Measurements from ENCODE around the gene FAM180A. TPM values are rescaled to one million over a fixed set of nuclear protein-coding genes. Genes with fewer than 3 reads are reported as not detected.
"Not testable (repeated sequence)": the region's sequence is repeated elsewhere in the genome, so short reads cannot be mapped to it uniquely, and the experiment has no call there.

Gene FAM180A
- not detected in 2 replicates for total RNA-seq (2014; rRNA removed; shearing (Covaris generic))

- in situ Hi-C loops (cut with HindIII; ENCODE audit: low sequenced_read_pairs), result no loop called here
Measured at GRCh38 chr7:135748770-135749169, at the start of gene FAM180A. Gene FAM180A, minus strand, starts transcription at chr7:135748813. Its CDS starts 233 bp downstream, at chr7:135748580.

GRCh38 chr7:135798095-135798494 lies 49.5 kb upstream of the FAM180A start:
- no peak for DNase-seq (ENCODE audit: low spot score)

More at GRCh38 chr7:135748770-135749169, at the start of gene FAM180A:
- DNase-seq (ENCODE audit: low spot score), result no peak

GRCh38 chr7:135795846-135796570 lies 47.4 kb upstream of the FAM180A start:
- no peak for DNase-seq (ENCODE audit: low spot score)
- in situ Hi-C loops (cut with HindIII; ENCODE audit: low sequenced_read_pairs), result no loop called here

More at GRCh38 chr7:135798095-135798494, 49.5 kb upstream of the FAM180A start:
- in situ Hi-C loops (cut with HindIII; ENCODE audit: low sequenced_read_pairs), result no loop called here

DNA sequence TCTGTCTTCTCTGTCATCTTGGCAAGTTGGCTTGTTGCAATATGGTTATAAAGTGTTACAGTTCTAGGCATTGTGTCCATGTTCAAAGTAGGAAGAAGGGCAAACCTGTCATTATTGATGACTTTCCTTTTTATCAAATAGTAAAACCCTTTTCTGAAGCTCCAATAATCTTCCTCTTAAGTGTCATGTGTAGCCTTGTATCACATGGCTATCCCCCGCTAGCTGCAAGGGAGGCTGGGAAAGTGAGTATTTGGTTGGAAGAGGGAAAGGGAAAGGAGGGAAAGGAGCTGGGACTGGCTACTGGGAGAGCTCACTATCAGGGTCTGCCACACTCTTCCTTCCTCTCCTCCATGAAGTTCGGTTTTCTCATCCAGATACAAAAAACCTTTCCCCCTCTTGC lies 45.2 kb upstream of the FAM180A start:
- DNase-seq (ENCODE audit: low spot score), result no peak
- in situ Hi-C loops (cut with HindIII; ENCODE audit: low sequenced_read_pairs), result no loop called here

GRCh38 chr7:135792866-135793265 lies 44.3 kb upstream of the FAM180A start:
- in situ Hi-C loops (cut with HindIII; ENCODE audit: low sequenced_read_pairs), result no loop called here

GRCh38 chr7:135792363-135792668 lies 43.7 kb upstream of the FAM180A start:
- in situ Hi-C loops (cut with HindIII; ENCODE audit: low sequenced_read_pairs), result no loop called here
- no peak for DNase-seq (ENCODE audit: low spot score)

More at GRCh38 chr7:135792866-135793265, 44.3 kb upstream of the FAM180A start:
- DNase-seq (ENCODE audit: low spot score), result no peak

GRCh38 chr7:135791543-135792362 lies 43.1 kb upstream of the FAM180A start:
- no peak for DNase-seq (ENCODE audit: low spot score)
- in situ Hi-C loops (cut with HindIII; ENCODE audit: low sequenced_read_pairs), result no loop called here

DNA sequence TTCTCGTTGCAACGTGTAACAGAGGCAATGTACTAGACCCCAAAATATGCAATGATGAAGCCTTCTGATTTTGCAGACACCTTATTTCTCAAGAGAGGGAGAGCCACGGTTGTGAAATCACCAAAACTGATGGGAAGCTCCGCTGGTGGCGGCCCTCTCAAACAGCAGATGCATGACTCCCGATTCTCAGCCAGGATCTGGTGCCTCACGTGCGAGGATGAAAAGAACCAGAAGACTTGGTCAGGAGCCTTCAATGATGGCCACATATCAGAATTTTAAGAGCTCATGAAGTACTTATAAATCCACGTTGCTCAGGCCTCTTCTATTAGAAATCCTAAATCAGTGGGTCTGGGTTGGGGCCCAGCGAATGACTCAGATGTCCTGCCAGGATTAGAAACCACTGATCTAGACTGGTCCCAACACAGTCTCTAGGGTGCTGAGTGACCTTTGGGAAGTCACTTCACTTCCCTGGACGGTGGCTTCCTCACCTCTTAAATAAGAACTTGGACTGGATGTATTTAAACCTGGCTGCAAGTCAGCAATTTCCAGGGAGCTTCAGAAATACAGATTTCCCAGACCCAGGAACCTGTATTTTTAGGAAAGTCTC lies 41.9 kb upstream of the FAM180A start:
- in situ Hi-C loops (cut with HindIII; ENCODE audit: low sequenced_read_pairs), result no loop called here
- DNase-seq (ENCODE audit: low spot score), result no peak

GRCh38 chr7:135789956-135790355 lies 41.3 kb upstream of the FAM180A start:
- in situ Hi-C loops (cut with HindIII; ENCODE audit: low sequenced_read_pairs), result no loop called here
- no peak for DNase-seq (ENCODE audit: low spot score)

- DNase-seq (ENCODE audit: low spot score), result no peak
- in situ Hi-C loops (cut with HindIII; ENCODE audit: low sequenced_read_pairs), result no loop called here
Measured at GRCh38 chr7:135789431-135789830, 40.8 kb upstream of the FAM180A start.

GRCh38 chr7:135786911-135787310 lies 38.3 kb upstream of the FAM180A start:
- in situ Hi-C loops (cut with HindIII; ENCODE audit: low sequenced_read_pairs), result no loop called here
- DNase-seq (ENCODE audit: low spot score), result no peak

DNA sequence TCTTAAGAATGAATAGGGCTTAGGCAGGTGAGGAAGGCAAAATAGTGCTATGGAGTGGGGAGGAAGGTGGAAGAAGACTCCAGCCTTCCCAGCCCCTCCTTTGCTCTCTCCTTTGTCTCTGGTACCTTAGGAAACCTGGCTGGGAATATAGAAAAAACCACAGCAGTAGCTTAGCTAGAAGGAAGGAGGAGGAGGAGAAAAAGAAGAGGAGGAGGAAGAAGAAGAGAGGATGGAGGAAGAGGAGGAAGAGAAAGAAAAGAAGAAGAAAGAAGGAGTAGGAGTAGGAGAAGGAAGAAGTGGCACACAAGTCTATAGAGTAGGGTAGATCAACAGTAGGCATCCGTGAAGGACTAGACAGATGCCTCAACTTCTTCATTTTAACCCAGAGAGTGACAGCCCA lies 36.5 kb upstream of the FAM180A start:
- no peak for DNase-seq (ENCODE audit: low spot score)
- in situ Hi-C loops (cut with HindIII; ENCODE audit: low sequenced_read_pairs), result no loop called here

DNA sequence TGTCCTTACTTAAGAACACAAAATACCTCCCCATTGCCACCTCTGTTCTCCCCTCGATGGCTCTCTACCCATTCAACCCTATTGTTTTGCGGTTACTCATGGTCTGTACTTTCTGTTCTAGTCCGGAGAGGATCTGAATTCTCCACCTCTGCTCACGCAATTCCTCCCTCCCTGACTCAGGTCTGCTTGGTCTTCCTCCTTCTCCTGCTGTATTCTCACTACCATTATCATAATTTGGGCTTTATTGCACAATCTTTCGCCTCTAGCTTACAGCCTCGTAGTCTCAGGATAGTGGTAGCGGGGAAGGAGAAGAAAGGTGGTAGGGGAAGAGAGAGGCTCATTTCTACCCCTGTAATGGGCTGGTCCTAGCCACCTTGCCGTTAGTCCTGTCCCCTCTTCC lies 35.4 kb upstream of the FAM180A start:
- in situ Hi-C loops (cut with HindIII; ENCODE audit: low sequenced_read_pairs), result no loop called here
- DNase-seq (ENCODE audit: low spot score), result no peak

DNA sequence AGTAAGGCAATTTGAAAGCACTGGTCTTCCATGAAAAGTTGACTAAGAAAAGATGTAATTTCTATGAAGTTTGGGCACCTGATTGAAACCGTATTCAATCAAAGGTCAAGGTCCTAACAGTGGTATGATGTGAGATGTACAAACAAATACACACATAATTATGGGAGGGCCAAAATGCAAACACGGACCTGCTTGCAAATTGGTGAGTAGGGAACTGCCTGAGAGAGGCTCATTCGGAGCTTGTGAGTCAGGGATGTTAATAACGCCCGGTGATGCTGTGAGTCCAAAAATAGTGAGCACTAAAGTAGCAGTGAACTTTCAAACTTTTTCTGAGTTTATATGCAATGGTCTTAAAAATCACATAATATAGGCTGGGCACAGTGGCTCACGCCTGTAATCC lies 34.2 kb upstream of the FAM180A start:
- in situ Hi-C loops (cut with HindIII; ENCODE audit: low sequenced_read_pairs), result no loop called here
- DNase-seq (ENCODE audit: low spot score), result no peak

GRCh38 chr7:135782377-135782776 lies 33.8 kb upstream of the FAM180A start:
- no peak for DNase-seq (ENCODE audit: low spot score)
- in situ Hi-C loops (cut with HindIII; ENCODE audit: low sequenced_read_pairs), result no loop called here

DNA sequence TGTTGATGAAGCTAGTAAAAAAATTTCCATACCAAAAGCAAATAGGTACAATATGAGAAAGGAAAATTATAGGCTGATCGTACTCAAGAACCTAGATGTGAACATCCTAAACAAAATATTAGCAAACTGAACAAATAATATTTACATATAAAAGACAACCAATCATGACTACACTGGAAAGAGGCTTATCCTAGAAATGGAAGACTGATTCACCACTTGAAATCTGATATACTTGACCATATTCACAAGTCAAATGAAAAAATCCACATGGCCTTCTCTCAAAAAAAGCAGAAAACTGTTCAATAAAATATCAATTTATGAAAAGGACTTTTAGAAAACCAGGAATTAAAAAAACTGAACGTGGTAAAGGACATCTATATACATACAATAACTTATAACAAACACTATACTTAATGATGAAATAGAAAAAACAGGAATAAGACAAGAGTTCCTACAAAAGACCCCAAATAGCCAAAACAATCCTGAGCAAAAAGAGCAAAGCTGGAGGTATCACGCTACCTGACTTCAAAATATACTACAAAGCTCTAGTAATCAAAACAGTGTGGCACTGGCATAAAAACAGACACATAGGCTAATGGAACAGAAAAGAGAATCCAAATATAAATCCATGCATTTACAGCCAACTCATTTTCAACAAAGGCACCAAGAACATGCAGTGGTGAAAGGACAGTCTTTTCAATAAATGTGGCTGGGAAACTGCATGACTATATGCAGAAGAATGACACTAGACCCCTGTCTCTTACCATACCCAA lies 29.2 kb upstream of the FAM180A start:
- no peak for DNase-seq (ENCODE audit: low spot score)
- in situ Hi-C loops (cut with HindIII; ENCODE audit: low sequenced_read_pairs), result no loop called here

DNA sequence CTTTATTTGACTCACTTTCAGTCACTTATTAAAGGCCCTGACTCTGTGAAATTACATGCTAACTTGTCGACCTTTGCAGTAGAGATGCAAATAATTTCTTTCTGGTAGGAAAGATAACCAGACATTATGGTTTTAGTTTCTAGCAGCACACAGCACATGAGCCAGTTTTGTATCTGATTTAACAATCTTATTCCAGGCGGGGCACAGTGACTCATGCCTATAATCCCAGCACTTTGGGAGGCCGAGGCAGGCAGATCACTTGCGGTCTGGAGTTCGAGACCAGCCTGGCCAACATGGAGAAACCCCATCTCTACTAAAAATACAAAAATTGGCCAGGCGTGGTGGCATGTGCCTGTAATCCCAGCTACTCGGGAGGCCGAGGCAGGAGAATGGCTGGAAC lies 27.3 kb upstream of the FAM180A start:
- DNase-seq (ENCODE audit: low spot score); in situ Hi-C loops (cut with HindIII; ENCODE audit: low sequenced_read_pairs): not testable (repeated sequence)

DNA sequence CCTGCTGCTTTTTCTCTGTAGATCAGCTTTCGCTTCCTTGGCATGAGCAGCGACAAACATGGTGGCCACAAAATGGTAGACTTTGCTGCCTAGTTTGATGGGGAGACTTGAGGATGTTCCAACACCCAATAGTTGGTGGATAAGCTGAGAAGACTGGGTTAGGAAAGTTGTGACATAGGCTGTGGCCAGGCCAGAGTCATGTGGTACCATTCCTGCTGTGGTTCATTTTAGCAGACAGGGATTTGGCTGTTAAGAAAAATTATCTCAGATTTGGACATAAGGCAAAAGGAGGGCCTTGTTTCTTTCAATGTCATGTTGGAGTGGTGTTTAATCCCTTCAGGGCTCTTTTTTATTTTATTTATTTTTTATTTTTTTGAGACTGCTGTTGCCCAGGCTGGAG lies 26.6 kb upstream of the FAM180A start:
- in situ Hi-C loops (cut with HindIII; ENCODE audit: low sequenced_read_pairs), result no loop called here
- no peak for DNase-seq (ENCODE audit: low spot score)

- no peak for DNase-seq (ENCODE audit: low spot score)
- in situ Hi-C loops (cut with HindIII; ENCODE audit: low sequenced_read_pairs), result no loop called here
Measured at GRCh38 chr7:135774284-135774683, 25.7 kb upstream of the FAM180A start.
